AG09319 (cell line): ENCODE results near the gene PRSS33.

Source experiments
- DNase-seq: peaks from one replicate; pipeline ENCODE4 v3.0.0-alpha.2; 2010; ENCODE audit warnings: low read depth; ENCODE audit errors: extremely low read depth
- CTCF ChIP-seq: IDR thresholded peaks from 2 replicates; pipeline ENCODE4 v1.5.1; 2011; ENCODE audit warnings: low read depth, mild to moderate bottlenecking, inconsistent platforms, low read length, moderate library complexity

PRSS33 gene

GRCh38 chr16:2787406-2787805 is at the start of gene PRSS33:
Gene PRSS33, minus strand, starts transcription at chr16:2787560. Its CDS starts 1,013 bp downstream, at chr16:2786547.
- no peak for TF ChIP-seq CTCF
- DNase-seq, result no peak

GRCh38 chr16:2836646-2837508 is 49.5 kb upstream of the PRSS33 start:
- DNase-seq, result no peak
- no peak for TF ChIP-seq CTCF

GRCh38 chr16:2835638-2836493 is 48.5 kb upstream of the PRSS33 start:
- peak; percentile 48 for DNase-seq
- TF ChIP-seq CTCF, result no peak

GRCh38 chr16:2834968-2835367 is 47.6 kb upstream of the PRSS33 start:
- no peak for DNase-seq
- TF ChIP-seq CTCF, result no peak

- no peak for TF ChIP-seq CTCF
- no peak for DNase-seq
Measured at GRCh38 chr16:2833776-2834175, 46.4 kb upstream of the PRSS33 start.

GRCh38 chr16:2831203-2831602 is 43.8 kb upstream of the PRSS33 start:
- DNase-seq, result no peak
- no peak for TF ChIP-seq CTCF

GRCh38 chr16:2830355-2830695 is 43.0 kb upstream of the PRSS33 start:
- no peak for DNase-seq
- TF ChIP-seq CTCF, result no peak
